ENCODE data around the gene NDRG4. TPM values are rescaled to one million over a fixed set of nuclear protein-coding genes. Genes with fewer than 3 reads are reported as not detected.

NDRG4 gene
- total RNA-seq, 6 experiments from 2014 or later, result 0.76 to 2.9 (median 2.1) TPM

GRCh38 chr16:58543685-58544084, 43.7 kb downstream of the NDRG4 start:
- Histone ChIP-seq H3K9me3 (no peaks in the 10 kb centered on the region), H3K27me3 (no peaks in the 10 kb centered on the region), H3K36me3 (peaks cover 9 to 96% (median 48%) of the 10 kb centered on the region in 4 donors), H3K4me3 (no peak overlapping the region), H3K27ac (no peak overlapping the region), H3K4me1 (no peaks in the 10 kb centered on the region)
- WGBS (ENCODE audit: insufficient coverage, low coverage, low lambda C conversion rate, missing lambda C conversion rate), result 58% methylated on average over 6 of the region's 8 CpGs
- DNase-seq (peak; percentile 32 to 75 (median 67)), ATAC-seq (peak; percentile 89 to 96 (median 92))
- intact Hi-C loops (cut with DNase I), result no loop called here
- no peak for TF ChIP-seq CTCF (IDR thresholded peaks at IDR 0.05)
- no peak for TF ChIP-seq POLR2A (IDR thresholded peaks at IDR 0.05)

GRCh38 chr16:58548378-58548777, 48.4 kb downstream of the NDRG4 start:
- H3K4me1 ChIP-seq, result no peaks in the 10 kb centered on the region
- no peak overlapping the region for H3K4me3 ChIP-seq
- 56% methylated on average over 2 of the region's 2 CpGs for WGBS (ENCODE audit: insufficient coverage, low coverage, low lambda C conversion rate, missing lambda C conversion rate)
- no peaks in the 10 kb centered on the region for H3K9me3 ChIP-seq
- peaks cover 0 to 91% (median 36%) of the 10 kb centered on the region in 4 donors for H3K36me3 ChIP-seq
- H3K27me3 ChIP-seq, result no peaks in the 10 kb centered on the region
- TF ChIP-seq CTCF (IDR thresholded peaks at IDR 0.05) (no peak), POLR2A (IDR thresholded peaks at IDR 0.05) (no peak)
- DNase-seq (no peak), ATAC-seq (no peak)
- intact Hi-C loops (cut with DNase I), result no loop called here
- H3K27ac ChIP-seq, result no peak overlapping the region

- Histone ChIP-seq H3K27me3 (no peaks in the 10 kb centered on the region), H3K9me3 (no peaks in the 10 kb centered on the region), H3K4me3 (no peak overlapping the region), H3K4me1 (no peaks in the 10 kb centered on the region), H3K36me3 (peaks cover 0 to 93% (median 33%) of the 10 kb centered on the region in 4 donors), H3K27ac (no peak overlapping the region)
- WGBS (ENCODE audit: insufficient coverage, low coverage, low lambda C conversion rate, missing lambda C conversion rate), result 74% methylated on average over 3 of the region's 3 CpGs
- DNase-seq, result no peak
- intact Hi-C loops (cut with DNase I), result no loop called here
- TF ChIP-seq CTCF (IDR thresholded peaks at IDR 0.05) (no peak), POLR2A (IDR thresholded peaks at IDR 0.05) (no peak)
- ATAC-seq, result no peak
Measured at GRCh38 chr16:58551496-58551895, 51.6 kb downstream of the NDRG4 start.

GRCh38 chr16:58556678-58557077, 56.7 kb downstream of the NDRG4 start:
- Histone ChIP-seq H3K27me3 (no peaks in the 10 kb centered on the region), H3K27ac (no peak overlapping the region), H3K4me1 (no peaks in the 10 kb centered on the region), H3K36me3 (peaks cover 0 to 82% (median 36%) of the 10 kb centered on the region in 4 donors), H3K4me3 (no peak overlapping the region), H3K9me3 (no peaks in the 10 kb centered on the region)
- no peak for TF ChIP-seq POLR2A (IDR thresholded peaks at IDR 0.05)
- TF ChIP-seq CTCF (IDR thresholded peaks at IDR 0.05), result no peak
- WGBS (ENCODE audit: insufficient coverage, low coverage, low lambda C conversion rate, missing lambda C conversion rate), result 68% methylated on average over 2 of the region's 2 CpGs
- DNase-seq (no peak), ATAC-seq (no peak)
- intact Hi-C loops (cut with DNase I), result no loop called here

Small RNA genes within 50 kb of the gene (small RNA-seq; reads per million reads assigned to genes)
- gene RNU6-103P, result 0 reads per million in 2 experiments
- gene SNORA46, result 333 to 365 reads per million in 2 experiments
- 0 reads per million in 2 experiments for gene SNORA50A

Other genes starting within 250 kb of the NDRG4 start
- gene PRSS54, start 205.1 kb upstream of the NDRG4 start, total RNA-seq, result not detected
- 1 to 10 TPM in 4 of 6 experiments, under 1 TPM in 2; 0.68 to 3.3 (median 1.2) TPM for gene GINS3, start 107.7 kb upstream of the NDRG4 start, total RNA-seq
- 10 to 100 TPM in 3 of 6 experiments, 1 to 10 TPM in 3; 6.8 to 14.5 (median 10.2) TPM for gene SETD6, start 15.4 kb downstream of the NDRG4 start, total RNA-seq
- gene CNOT1, start 129.7 kb downstream of the NDRG4 start, total RNA-seq, result 10 to 100 TPM; 53.8 to 74.9 (median 65.5) TPM
- 10 to 100 TPM; 11.4 to 23.8 (median 14.3) TPM for gene SLC38A7, start 184.6 kb downstream of the NDRG4 start, total RNA-seq
- 100 to 1,000 TPM; 117 to 196 (median 169) TPM for gene GOT2, start 234.2 kb downstream of the NDRG4 start, total RNA-seq